ENCODE results near the gene TSPEAR. TPM values are rescaled to one million over a fixed set of nuclear protein-coding genes. Genes with fewer than 3 reads are reported as not detected.
A peak's percentile ranks its signal among the peaks of the same experiment; 100 is the strongest.
"Not testable (repeated sequence)": the region's sequence is repeated elsewhere in the genome, so short reads cannot be mapped to it uniquely, and the experiment has no call there.

Gene TSPEAR
- polyA plus RNA-seq, 6 donors from 2014 or later, result not detected

DNA sequence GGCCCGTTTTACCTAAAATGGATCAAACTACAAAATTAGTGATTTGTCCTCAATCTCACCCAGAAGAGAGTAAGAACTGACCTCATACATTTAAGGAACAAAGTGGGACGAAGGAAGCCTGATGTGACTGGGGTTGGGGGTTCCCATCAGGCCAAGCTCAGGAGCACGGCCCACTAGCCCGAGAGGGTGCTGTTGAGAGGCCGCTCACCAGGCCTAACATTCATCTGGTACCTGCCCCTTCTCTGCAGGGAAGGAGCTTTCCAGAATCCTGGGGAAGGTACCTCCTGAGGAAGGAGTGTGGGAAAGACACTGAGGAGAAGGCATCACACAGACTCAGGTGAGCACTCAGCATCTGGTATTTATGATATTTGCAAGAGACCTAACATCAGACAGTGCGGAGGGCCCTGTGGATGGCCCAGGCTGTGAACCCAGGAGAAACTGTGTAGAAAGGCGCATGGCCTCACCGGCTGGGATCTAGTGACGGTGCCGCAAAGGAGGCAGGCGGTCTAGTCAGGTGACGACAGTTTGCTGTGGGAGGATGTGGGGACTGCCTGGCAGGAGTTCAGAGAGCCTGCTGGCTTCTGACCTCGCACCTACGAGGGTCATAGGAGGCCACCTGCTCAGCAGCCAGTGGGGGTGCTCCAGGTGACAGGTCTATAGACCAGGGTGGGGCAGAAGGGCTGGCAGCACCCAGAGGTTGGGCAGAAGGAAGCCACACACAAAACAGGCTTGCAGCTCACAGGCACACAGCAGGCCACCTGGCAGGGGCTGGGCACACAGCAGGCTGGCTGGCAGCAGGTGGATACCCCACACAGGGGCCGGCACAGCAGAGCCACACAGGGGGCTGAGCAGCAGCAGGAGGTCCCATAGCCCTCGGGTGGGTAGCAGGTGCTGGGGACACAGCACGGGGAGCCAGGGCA lies 57.5 kb downstream of the TSPEAR start:
- ATAC-seq (ENCODE audit: low read depth in 2 of 2) (no peak), DNase-seq (no peak)
- Mint-ChIP-seq H3K36me3 (peaks cover 6 to 29% of the 10 kb centered on the region in 2 donors), H3K9me3 (peaks cover 15 to 45% (median 27%) of the 10 kb centered on the region in 7 donors), H3K27ac (no peak overlapping the region), H3K4me3 (no peak overlapping the region), H3K4me1 (peaks cover 0 to 2% (median 0%) of the 10 kb centered on the region in 3 donors), H3K27me3 (peaks cover 24 to 38% (median 25%) of the 10 kb centered on the region in 3 donors)

DNA sequence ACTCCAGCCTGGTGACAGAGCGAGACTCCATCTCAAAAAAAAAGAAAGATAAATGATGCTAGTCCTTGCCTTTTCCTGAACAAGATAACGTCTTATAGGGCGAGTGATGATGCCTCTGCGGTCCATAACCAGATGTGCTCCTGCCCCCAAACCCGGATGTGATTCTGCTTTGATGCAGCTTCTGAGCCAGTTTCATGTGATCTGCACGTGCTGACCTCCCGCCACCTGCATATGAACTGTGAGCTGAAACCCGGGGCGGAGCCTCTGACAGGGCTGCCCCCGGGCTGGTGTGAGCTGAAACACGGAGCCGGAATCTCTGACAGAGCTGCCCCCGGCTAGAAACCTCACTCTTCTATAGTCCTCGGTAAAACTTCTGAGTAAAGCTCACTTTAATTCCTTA lies 58.2 kb downstream of the TSPEAR start:
- peaks cover 18 to 30% (median 20%) of the 10 kb centered on the region in 3 donors for H3K27me3 Mint-ChIP-seq
- H3K27ac Mint-ChIP-seq, result no peak overlapping the region
- H3K9me3 Mint-ChIP-seq, result peaks cover 11 to 43% (median 23%) of the 10 kb centered on the region in 7 donors
- peaks cover 0 to 2% (median 0%) of the 10 kb centered on the region in 3 donors for H3K4me1 Mint-ChIP-seq
- ATAC-seq (ENCODE audit: low read depth in 2 of 2) (no peak), DNase-seq (no peak)
- H3K4me3 Mint-ChIP-seq, result no peak overlapping the region
- H3K36me3 Mint-ChIP-seq, result peaks cover 6 to 23% of the 10 kb centered on the region in 2 donors

DNA sequence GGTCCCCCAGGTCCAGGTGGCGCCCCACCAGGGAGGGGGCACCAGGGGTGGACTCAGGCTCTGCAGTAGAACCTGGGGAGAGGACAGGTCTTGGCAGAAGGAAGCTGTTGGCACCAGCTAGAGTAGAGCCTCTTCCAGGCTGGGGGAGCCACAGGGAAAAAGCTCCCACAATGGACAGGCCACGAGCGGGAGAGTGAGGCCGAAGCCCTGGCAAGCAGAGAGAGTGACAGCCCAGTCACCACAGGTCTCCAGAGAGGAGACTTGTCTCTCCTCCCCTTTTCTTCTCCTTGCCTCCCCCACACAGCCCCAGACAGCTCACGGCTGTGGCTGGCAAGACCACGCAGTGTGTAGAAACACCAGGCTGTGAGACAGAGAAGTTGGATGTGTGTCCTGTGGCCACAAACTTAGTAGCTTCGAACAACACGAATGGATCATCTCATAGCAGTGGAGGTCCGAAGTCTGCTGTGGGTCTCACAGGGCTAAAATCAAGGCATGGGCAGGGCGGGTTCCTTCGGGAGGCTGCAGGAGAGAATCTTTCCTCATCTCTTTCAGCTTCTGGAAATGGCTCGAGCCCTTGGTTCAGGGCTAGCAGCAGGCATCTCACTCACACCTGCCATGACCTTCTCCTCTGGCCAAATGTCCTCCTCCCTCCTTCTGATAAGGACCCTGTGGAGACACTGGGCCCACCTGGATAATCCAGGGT lies 60.2 kb downstream of the TSPEAR start:
- ATAC-seq (ENCODE audit: low read depth in 2 of 2) (no peak), DNase-seq (no peak)
- peaks cover 2 to 23% (median 10%) of the 10 kb centered on the region in 7 donors for H3K9me3 Mint-ChIP-seq
- H3K27me3 Mint-ChIP-seq, result peaks cover 0 to 22% (median 18%) of the 10 kb centered on the region in 3 donors
- peaks cover 0 to 3% of the 10 kb centered on the region in 2 donors for H3K36me3 Mint-ChIP-seq
- H3K4me3 Mint-ChIP-seq, result peak overlapping the region in 1 of 8 donors; percentile 10
- no peak overlapping the region for H3K27ac Mint-ChIP-seq
- H3K4me1 Mint-ChIP-seq, result peaks cover 0 to 2% (median 0%) of the 10 kb centered on the region in 3 donors

DNA sequence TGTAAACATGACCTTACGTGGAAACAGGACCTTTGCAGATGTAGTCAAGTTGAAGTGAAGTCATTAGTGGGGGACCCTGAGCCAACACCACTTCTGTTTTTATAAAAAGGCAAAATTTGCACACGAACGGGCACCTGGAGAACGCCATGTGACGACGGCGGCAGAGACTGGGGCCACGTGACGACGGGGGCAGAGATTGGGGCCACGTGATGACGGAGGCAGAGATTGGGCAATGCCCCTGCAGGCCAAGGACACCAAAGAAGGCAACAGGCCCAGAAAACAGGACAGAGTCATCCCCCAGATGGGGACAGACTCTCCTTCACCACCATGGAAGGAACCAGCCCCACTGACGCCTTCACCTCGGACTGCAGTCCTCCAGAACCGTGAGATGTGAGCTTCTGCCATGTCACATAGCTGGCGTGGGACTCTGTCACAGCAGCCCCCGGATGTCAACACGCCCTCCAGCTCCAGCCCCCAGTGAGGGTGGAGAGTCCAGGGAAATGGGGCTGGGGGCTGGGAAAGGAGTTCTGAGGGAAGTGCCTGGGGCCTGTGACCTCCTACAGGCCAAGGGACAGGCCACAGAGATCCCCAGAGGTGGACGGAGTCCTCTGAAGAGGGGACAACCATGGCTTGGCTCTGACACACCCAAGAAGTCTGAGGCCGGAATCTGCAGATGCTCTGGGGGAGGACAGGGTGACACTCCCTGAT lies 61.0 kb downstream of the TSPEAR start:
- H3K4me3 Mint-ChIP-seq, result no peak overlapping the region
- H3K27me3 Mint-ChIP-seq, result peaks cover 0 to 21% (median 18%) of the 10 kb centered on the region in 3 donors
- peaks cover 0 to 21% (median 10%) of the 10 kb centered on the region in 7 donors for H3K9me3 Mint-ChIP-seq
- H3K4me1 Mint-ChIP-seq, result peaks cover 0 to 2% (median 0%) of the 10 kb centered on the region in 3 donors
- H3K36me3 Mint-ChIP-seq, result no peaks in the 10 kb centered on the region
- H3K27ac Mint-ChIP-seq, result no peak overlapping the region
- DNase-seq (no peak), ATAC-seq (ENCODE audit: low read depth in 2 of 2) (no peak)

DNA sequence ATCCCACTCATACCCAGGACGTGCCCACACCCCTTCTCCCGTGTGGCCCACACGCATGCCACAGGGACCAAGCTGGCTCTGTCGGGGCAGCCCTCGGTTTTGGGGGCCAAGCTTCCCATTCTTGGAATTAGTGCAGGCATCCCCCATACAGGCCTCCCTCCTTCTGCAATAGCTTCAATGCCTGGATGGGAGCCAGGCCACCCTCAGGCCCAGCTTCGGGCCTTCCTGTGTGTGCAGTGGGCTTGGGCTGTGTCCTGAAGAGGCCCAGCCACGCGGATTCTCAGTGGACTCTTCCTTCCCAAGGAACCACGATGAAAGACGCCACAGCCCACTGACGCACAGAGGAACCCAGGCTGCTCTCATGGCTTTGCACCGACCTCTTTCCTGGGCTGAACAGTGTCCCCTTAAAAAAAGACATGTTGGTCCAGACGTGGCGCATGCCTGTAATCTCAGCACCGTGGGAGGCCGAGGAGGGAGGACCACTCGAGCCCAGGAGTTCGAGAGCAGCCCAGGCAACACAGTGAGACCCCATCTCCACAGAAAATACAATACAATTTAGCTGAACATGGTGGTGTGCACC lies 61.8 kb downstream of the TSPEAR start:
- no peak for ATAC-seq (ENCODE audit: low read depth in 2 of 2)
- Mint-ChIP-seq H3K36me3 (peaks cover 2 to 5% of the 10 kb centered on the region in 2 donors), H3K4me1 (peaks cover 0 to 2% (median 0%) of the 10 kb centered on the region in 3 donors), H3K9me3 (peaks cover 0 to 22% (median 15%) of the 10 kb centered on the region in 7 donors), H3K27me3 (peaks cover 0 to 21% (median 18%) of the 10 kb centered on the region in 3 donors), H3K27ac (no peak overlapping the region), H3K4me3 (no peak overlapping the region)
- DNase-seq, result no peak

DNA sequence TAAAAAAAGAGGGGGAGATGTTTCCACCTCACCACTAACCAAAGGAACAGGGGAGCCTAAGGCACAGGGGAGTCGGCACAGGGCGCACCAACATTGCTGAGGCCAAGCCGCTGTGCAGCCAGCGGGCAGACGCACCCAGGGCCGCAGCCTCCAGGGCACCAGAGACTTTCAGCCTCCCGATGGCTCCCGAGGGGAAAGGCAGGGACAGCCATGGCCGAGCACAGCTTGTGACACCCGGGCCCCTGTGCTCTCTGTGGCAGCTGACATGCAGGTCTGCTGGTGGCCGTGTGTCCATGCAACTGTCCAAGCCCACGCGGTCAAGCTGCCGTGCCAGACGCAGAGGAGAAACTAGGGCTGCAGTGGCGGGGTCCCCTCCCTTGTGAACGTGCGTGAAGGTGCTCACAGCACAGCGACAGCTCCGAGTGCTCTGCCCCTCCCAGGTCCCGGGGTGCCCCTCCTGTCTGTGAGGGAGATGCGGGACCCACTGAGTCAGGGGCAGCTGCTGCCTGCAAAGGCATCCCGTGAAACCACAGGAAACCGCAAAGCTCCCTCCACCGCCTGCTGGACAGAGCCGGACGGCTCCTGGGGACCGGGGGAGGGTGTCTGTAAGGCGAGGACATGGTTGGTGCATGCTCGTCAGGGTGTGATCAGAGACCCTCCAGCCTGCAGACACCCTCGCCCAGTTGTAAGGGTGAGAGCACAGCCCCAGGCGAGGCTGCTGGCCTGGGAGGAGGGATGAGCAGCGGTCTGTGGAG lies 62.6 kb downstream of the TSPEAR start:
- no peak overlapping the region for H3K27ac Mint-ChIP-seq
- peaks cover 4 to 18% (median 16%) of the 10 kb centered on the region in 3 donors for H3K27me3 Mint-ChIP-seq
- H3K4me1 Mint-ChIP-seq, result peaks cover 0 to 2% (median 0%) of the 10 kb centered on the region in 3 donors

DNA sequence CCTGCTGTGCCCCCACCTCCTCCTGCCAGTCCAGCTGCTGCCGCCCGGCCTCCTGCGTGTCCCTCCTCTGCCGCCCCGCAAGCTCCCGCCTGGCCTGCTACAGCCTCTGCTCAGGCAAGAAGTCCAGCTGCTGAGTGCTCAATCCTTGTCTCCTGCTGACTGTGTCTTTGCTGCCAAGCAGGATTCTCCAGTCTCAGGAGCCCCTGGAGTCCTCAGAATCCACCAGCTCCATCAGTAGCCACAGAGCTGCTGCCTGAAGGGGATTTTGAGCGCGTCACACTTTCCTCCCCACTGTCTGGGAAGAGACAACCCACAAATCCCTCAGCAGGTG lies 64.2 kb downstream of the TSPEAR start:
- peaks cover 15 to 41% (median 34%) of the 10 kb centered on the region in 7 donors for H3K9me3 Mint-ChIP-seq
- peaks cover 9 to 23% of the 10 kb centered on the region in 2 donors for H3K36me3 Mint-ChIP-seq
- H3K27me3 Mint-ChIP-seq, result peaks cover 7 to 20% (median 12%) of the 10 kb centered on the region in 3 donors
- no peaks in the 10 kb centered on the region for H3K4me1 Mint-ChIP-seq
- no peak overlapping the region for H3K4me3 Mint-ChIP-seq
- no peak for ATAC-seq (ENCODE audit: low read depth in 2 of 2)
- no peak for DNase-seq
- no peak overlapping the region for H3K27ac Mint-ChIP-seq

More for the DNA sequence above, 62.6 kb downstream of the TSPEAR start:
- no peak overlapping the region for H3K4me3 Mint-ChIP-seq
- peaks cover 8 to 29% (median 23%) of the 10 kb centered on the region in 7 donors for H3K9me3 Mint-ChIP-seq
- peaks cover 8 to 9% of the 10 kb centered on the region in 2 donors for H3K36me3 Mint-ChIP-seq
- ATAC-seq (ENCODE audit: low read depth in 2 of 2) (no peak), DNase-seq (no peak)

DNA sequence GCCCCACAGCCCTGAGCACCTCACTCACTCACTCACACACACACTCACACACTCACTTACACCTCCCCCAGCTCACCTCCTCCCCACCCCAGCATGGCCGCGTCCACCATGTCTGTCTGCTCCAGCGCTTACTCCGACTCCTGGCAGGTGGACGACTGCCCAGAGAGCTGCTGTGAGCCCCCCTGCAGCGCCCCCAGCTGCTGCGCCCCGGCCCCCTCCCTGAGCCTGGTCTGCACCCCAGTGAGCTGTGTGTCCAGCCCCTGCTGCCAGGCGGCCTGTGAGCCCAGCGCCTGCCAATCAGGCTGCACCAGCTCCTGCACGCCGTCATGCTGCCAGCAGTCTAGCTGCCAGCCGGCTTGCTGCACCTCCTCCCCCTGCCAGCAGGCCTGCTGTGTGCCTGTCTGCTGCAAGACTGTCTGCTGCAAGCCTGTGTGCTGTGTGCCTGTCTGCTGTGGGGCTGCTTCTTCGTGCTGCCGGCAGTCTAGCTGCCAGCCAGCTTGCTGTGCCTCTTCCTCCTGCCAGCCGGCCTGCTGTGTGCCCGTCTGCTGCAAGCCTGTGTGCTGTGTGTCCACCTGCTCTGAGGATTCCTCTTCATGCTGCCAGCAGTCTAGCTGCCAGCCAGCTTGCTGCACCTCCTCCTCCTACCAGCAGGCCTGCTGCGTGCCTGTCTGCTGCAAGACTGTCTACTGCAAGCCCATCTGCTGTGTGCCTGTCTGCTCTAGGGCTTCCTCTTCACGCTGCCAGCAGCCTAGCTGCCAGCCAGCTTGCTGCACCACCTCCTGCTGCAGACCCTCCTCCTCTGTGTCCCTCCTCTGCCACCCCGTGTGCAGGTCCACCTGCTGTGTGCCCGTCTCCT lies 64.8 kb downstream of the TSPEAR start, which contains the start of gene KRTAP10-11:
Gene KRTAP10-11, plus strand, starts transcription at position 49 of the 856 bp plus-strand sequence. Its CDS starts 45 bp downstream, at position 94.
- Mint-ChIP-seq H3K36me3 (peaks cover 9 to 27% of the 10 kb centered on the region in 2 donors), H3K27me3 (peaks cover 7 to 23% (median 15%) of the 10 kb centered on the region in 3 donors), H3K9me3 (peaks cover 17 to 44% (median 36%) of the 10 kb centered on the region in 7 donors)
- H3K4me3 Mint-ChIP-seq; DNase-seq; H3K27ac Mint-ChIP-seq; ATAC-seq (ENCODE audit: low read depth in 2 of 2); H3K4me1 Mint-ChIP-seq: not testable (repeated sequence)

DNA sequence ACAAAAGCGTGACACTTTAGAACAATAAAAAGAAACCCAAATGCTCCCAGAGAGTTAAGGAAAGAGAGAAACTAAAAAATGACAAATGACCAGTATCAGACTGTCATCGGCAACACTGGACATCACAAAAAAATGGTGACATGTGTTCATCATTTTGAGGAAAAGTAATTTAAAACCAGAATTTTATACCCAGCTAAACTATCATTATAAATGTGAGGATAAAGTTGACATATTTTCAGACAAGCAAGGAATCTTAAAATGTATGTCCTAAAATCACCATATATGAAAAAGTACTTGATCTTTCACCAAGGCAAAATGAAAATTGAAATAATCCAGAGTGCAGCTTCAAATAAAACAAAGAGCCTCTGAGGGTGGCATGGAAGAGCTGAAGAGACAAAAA lies 66.5 kb downstream of the TSPEAR start:
- DNase-seq, result no peak
- Mint-ChIP-seq H3K4me1 (no peaks in the 10 kb centered on the region), H3K36me3 (peaks cover 14 to 37% of the 10 kb centered on the region in 2 donors), H3K9me3 (peaks cover 24 to 60% (median 49%) of the 10 kb centered on the region in 7 donors), H3K27ac (no peak overlapping the region), H3K4me3 (no peak overlapping the region), H3K27me3 (peaks cover 21 to 37% (median 33%) of the 10 kb centered on the region in 3 donors)
- no peak for ATAC-seq (ENCODE audit: low read depth in 2 of 2)

DNA sequence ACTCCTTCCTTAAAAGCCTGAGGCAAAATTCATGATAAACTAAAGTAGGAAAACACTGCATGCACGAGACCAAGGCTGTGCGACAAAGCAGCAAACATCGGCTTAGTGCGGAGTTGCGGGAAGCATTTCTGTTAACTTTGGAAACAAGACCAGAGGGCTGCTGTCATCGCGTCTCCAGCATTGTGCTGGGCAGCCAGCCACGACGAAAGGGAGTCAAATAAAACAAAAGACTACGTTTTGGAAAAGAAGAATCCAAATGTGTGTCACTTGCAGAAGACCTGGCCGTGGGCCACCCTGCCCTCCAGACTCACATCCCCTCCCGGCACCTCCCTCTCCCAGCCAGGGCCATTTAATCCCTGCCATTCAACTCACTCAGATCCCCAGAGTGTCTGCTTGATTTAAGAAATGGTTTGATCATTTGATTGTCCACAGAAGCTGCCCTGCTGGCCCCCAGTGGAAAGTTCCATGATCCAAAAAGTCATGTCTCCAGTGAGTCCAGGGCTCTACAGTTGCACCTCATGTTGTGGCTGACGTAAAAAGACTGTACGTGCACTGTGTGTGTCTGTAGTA lies 67.5 kb downstream of the TSPEAR start:
- Mint-ChIP-seq H3K9me3 (peaks cover 24 to 63% (median 49%) of the 10 kb centered on the region in 7 donors), H3K27me3 (peaks cover 22 to 46% (median 41%) of the 10 kb centered on the region in 3 donors), H3K4me3 (peak overlapping the region in 1 of 8 donors; percentile 57), H3K27ac (no peak overlapping the region), H3K36me3 (peaks cover 14 to 37% of the 10 kb centered on the region in 2 donors), H3K4me1 (no peaks in the 10 kb centered on the region)
- no peak for DNase-seq
- no peak for ATAC-seq (ENCODE audit: low read depth in 2 of 2)

DNA sequence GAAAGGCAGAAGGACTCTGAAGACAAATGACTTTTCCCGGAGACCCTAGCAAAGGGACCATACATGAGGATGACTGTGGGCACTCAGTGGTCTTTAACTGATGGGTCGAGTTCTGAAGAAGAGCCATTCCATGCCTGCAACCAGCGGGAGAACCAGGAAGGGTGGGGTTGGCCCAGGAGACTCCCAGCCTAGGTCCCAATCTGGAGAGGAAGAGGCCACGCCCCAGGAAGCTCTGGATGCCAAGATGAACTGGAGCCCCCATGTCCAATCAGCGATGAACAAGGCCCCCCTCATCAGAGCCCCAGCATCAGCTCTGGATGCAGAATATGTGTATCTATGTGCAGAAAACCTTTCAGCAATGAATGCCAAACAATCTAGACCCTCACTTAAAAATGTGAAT lies 70.6 kb downstream of the TSPEAR start:
- H3K27ac Mint-ChIP-seq, result no peak overlapping the region

More for the DNA sequence above, 70.6 kb downstream of the TSPEAR start:
- Mint-ChIP-seq H3K9me3 (peaks cover 23 to 60% (median 44%) of the 10 kb centered on the region in 7 donors), H3K27me3 (peaks cover 31 to 52% (median 45%) of the 10 kb centered on the region in 3 donors), H3K4me1 (no peaks in the 10 kb centered on the region), H3K36me3 (peaks cover 14 to 37% of the 10 kb centered on the region in 2 donors), H3K4me3 (no peak overlapping the region)
- no peak for DNase-seq
- no peak for ATAC-seq (ENCODE audit: low read depth in 2 of 2)
